ENCODE data around the gene KIAA1191. TPM values are rescaled to one million over a fixed set of nuclear protein-coding genes. Genes with fewer than 3 reads are reported as not detected.

KIAA1191 gene
- total and polyA plus RNA-seq, 9 of the 15 experiments (the other 6 are each of a cell fraction or from before 2014, with no cell fraction given), result 31.0 to 80.2 (median 45.7) TPM

GRCh38 chr5:176361437-176362232 is at the start of gene KIAA1191 (continued):
- peak; percentile 89 for TF ChIP-seq TFAP4 (CRISPR knock-in tag; IDR thresholded peaks at IDR 0.05; ENCODE audit: borderline replicate concordance)
- peak; percentile 22; the same call in 1 of the 2 replicates for TF ChIP-seq ZKSCAN1 (IDR thresholded peaks at IDR 0.05; ENCODE audit: low read depth, low read length)
- no peak for TF ChIP-seq ZNF146 (CRISPR knock-in tag; IDR thresholded peaks at IDR 0.05; ENCODE audit: unreplicated experiment)
- no peak for TF ChIP-seq ZNF444 (CRISPR knock-in tag; IDR thresholded peaks at IDR 0.05)
- TF ChIP-seq JUNB (CRISPR knock-in tag; conservative IDR thresholded peaks at IDR 0.05), result no peak
- TF ChIP-seq POLR2A (conservative IDR thresholded peaks at IDR 0.05), result peak; percentile 95
- no peak for TF ChIP-seq ZNF696 (CRISPR knock-in tag; conservative IDR thresholded peaks at IDR 0.05)
- no peak for TF ChIP-seq ZKSCAN8 (CRISPR knock-in tag; IDR thresholded peaks at IDR 0.05)
- TF ChIP-seq ZBTB43 (CRISPR knock-in tag; IDR thresholded peaks at IDR 0.05), result no peak
- no peak for TF ChIP-seq NR2C1 (IDR thresholded peaks at IDR 0.05)
- no peak for TF ChIP-seq NR2C1 (tag; IDR thresholded peaks at IDR 0.05)
- TF ChIP-seq IRF1 (CRISPR knock-in tag; IDR thresholded peaks at IDR 0.05; ENCODE audit: borderline replicate concordance), result no peak
- TF ChIP-seq RBM25 (IDR thresholded peaks at IDR 0.05; ENCODE audit: low read depth, low read length, severe bottlenecking), result peak; percentile 40
- TF ChIP-seq, protein P1, sequence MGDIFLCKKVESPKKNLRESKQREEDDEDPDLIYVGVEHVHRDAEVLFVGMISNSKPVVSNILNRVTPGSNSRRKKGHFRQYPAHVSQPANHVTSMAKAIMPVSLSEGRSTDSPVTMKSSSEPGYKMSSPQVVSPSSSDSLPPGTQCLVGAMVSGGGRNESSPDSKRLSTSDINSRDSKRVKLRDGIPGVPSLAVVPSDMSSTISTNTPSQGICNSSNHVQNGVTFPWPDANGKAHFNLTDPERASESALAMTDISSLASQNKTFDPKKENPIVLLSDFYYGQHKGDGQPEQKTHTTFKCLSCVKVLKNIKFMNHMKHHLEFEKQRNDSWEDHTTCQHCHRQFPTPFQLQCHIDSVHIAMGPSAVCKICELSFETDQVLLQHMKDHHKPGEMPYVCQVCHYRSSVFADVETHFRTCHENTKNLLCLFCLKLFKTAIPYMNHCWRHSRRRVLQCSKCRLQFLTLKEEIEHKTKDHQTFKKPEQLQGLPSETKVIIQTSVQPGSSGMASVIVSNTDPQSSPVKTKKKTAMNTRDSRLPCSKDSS (IDR thresholded peaks at IDR 0.05; ENCODE audit: low read depth, partially characterized antibody), result no peak
- TF ChIP-seq GABPA (tag; conservative IDR thresholded peaks at IDR 0.05; ENCODE audit: low read depth), result peak; percentile 61
- TF ChIP-seq MAFG (tag; conservative IDR thresholded peaks at IDR 0.05), result no peak
- no peak for TF ChIP-seq TRIM24 (IDR thresholded peaks at IDR 0.05)
- no peak for TF ChIP-seq NR2F6 (CRISPR knock-in tag; IDR thresholded peaks at IDR 0.05)
- no peak for TF ChIP-seq ZFPM2 (CRISPR knock-in tag; IDR thresholded peaks at IDR 0.05)
- TF ChIP-seq, protein P2, sequence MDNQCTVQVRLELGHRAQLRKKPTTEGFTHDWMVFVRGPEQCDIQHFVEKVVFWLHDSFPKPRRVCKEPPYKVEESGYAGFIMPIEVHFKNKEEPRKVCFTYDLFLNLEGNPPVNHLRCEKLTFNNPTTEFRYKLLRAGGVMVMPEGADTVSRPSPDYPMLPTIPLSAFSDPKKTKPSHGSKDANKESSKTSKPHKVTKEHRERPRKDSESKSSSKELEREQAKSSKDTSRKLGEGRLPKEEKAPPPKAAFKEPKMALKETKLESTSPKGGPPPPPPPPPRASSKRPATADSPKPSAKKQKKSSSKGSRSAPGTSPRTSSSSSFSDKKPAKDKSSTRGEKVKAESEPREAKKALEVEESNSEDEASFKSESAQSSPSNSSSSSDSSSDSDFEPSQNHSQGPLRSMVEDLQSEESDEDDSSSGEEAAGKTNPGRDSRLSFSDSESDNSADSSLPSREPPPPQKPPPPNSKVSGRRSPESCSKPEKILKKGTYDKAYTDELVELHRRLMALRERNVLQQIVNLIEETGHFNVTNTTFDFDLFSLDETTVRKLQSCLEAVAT (IDR thresholded peaks at IDR 0.05), result 0 out of 4 replicates have a peak, but pooled peaks of 1 of the 2 experiments have one; percentile 52
- TF ChIP-seq, protein P3, sequence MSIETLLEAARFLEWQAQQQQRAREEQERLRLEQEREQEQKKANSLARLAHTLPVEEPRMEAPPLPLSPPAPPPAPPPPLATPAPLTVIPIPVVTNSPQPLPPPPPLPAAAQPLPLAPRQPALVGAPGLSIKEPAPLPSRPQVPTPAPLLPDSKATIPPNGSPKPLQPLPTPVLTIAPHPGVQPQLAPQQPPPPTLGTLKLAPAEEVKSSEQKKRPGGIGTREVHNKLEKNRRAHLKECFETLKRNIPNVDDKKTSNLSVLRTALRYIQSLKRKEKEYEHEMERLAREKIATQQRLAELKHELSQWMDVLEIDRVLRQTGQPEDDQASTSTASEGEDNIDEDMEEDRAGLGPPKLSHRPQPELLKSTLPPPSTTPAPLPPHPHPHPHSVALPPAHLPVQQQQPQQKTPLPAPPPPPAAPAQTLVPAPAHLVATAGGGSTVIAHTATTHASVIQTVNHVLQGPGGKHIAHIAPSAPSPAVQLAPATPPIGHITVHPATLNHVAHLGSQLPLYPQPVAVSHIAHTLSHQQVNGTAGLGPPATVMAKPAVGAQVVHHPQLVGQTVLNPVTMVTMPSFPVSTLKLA (conservative IDR thresholded peaks at IDR 0.05), result peak; percentile 47 to 72; a peak in 2 of 4 replicates
